GM19023 (cell line): ENCODE results near the gene RAP1GAP2.

ENCODE experiments used
- ATAC-seq: cut with Tn5 transposase; IDR thresholded peaks from one replicate; pipeline ENCODE4 v1.9.1; 2021; ENCODE audit warnings: mild to moderate bottlenecking, moderate library complexity; ENCODE audit not compliant: unreplicated experiment

Gene RAP1GAP2

GRCh38 chr17:2909175-2909845 is 113.1 kb downstream of the RAP1GAP2 start:
- no peak for ATAC-seq

GRCh38 chr17:2909846-2910234 is 113.6 kb downstream of the RAP1GAP2 start:
- no peak for ATAC-seq

- ATAC-seq = no peak
These were observed 115.0 kb downstream of the RAP1GAP2 start for GRCh38 chr17:2911035-2911754.

GRCh38 chr17:2911755-2912111 is 115.5 kb downstream of the RAP1GAP2 start:
- ATAC-seq = no peak

GRCh38 chr17:2912754-2913153 is 116.5 kb downstream of the RAP1GAP2 start:
- no peak for ATAC-seq

GRCh38 chr17:2916461-2916860 is 120.2 kb downstream of the RAP1GAP2 start:
- no peak for ATAC-seq

GRCh38 chr17:2921443-2921842 is 125.2 kb downstream of the RAP1GAP2 start:
- ATAC-seq = no peak

- no peak for ATAC-seq
These were observed 128.0 kb downstream of the RAP1GAP2 start for GRCh38 chr17:2924211-2924610.

GRCh38 chr17:2925011-2925410 is 128.8 kb downstream of the RAP1GAP2 start:
- no peak for ATAC-seq

- ATAC-seq = no peak
These were observed 129.9 kb downstream of the RAP1GAP2 start for GRCh38 chr17:2926019-2926650.

- no peak for ATAC-seq
These were observed 132.2 kb downstream of the RAP1GAP2 start for GRCh38 chr17:2928294-2928890.

GRCh38 chr17:2929881-2930533 is 133.8 kb downstream of the RAP1GAP2 start:
- ATAC-seq = no peak

GRCh38 chr17:2931876-2932275 is 135.6 kb downstream of the RAP1GAP2 start:
- no peak for ATAC-seq

- ATAC-seq = no peak
These were observed 136.7 kb downstream of the RAP1GAP2 start for GRCh38 chr17:2932946-2933345.

- no peak for ATAC-seq
These were observed 137.4 kb downstream of the RAP1GAP2 start for GRCh38 chr17:2933606-2934005.

- no peak for ATAC-seq
These were observed 139.4 kb downstream of the RAP1GAP2 start for GRCh38 chr17:2935632-2936031.

GRCh38 chr17:2936351-2936750 is 140.1 kb downstream of the RAP1GAP2 start:
- no peak for ATAC-seq

GRCh38 chr17:2936771-2937321 is 140.6 kb downstream of the RAP1GAP2 start:
- ATAC-seq = no peak

GRCh38 chr17:2937331-2938003 is 141.2 kb downstream of the RAP1GAP2 start:
- no peak for ATAC-seq

GRCh38 chr17:2939714-2940351 is 143.6 kb downstream of the RAP1GAP2 start:
- ATAC-seq = no peak
